ENCODE measurements around the gene SIRPA.
A peak's percentile ranks its signal among the peaks of the same experiment; 100 is the strongest.

Gene SIRPA

GRCh38 chr20:1868856-1869255 lies 26.4 kb upstream of the SIRPA start:
- Histone ChIP-seq H3K27me3 (no peaks in the 10 kb centered on the region), H3K27ac (peak overlapping the region; percentile 80), H3K4me3 (ENCODE audit: low read depth in 1 of 2, low read length in 1 of 2) (no peak overlapping the region), H3K9me3 (no peaks in the 10 kb centered on the region), H3K4me1 (ENCODE audit: control insufficient read depth in 1 of 2, insufficient read depth in 1 of 2, low read depth in 1 of 2, low read length in 1 of 2) (peaks cover 71 to 72% of the 10 kb centered on the region in 2 experiments), H3K36me3 (peaks cover 34% of the 10 kb centered on the region)
- TF ChIP-seq CTCF (IDR thresholded peaks at IDR 0.05) = no peak

DNA sequence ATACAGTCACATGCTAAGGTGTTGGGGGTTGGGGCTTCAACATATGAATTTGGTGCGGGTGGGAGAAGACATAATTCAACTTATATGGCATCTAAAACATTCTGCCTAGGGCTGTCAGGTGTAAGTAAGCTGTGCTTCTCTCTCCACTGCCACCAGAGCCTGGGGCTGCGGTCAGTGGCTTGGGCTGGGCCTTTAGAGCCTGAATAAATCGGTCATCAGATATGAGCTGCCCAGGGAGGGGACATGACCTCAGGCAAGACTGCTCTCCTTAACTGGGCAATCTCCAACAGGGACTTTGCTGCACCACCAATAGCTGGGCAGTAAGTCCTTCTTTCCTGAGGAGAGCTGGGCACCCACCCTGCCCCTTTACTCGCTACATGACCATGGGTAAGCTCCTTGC lies 24.9 kb upstream of the SIRPA start:
- Histone ChIP-seq H3K36me3 (peaks cover 21% of the 10 kb centered on the region), H3K4me1 (ENCODE audit: control insufficient read depth in 1 of 2, insufficient read depth in 1 of 2, low read depth in 1 of 2, low read length in 1 of 2) (peaks cover 85 to 87% of the 10 kb centered on the region in 2 experiments), H3K9me3 (no peaks in the 10 kb centered on the region), H3K27ac (peak overlapping the region; percentile 80), H3K4me3 (ENCODE audit: low read depth in 1 of 2, low read length in 1 of 2) (peak overlapping the region in 1 of 2 experiments; percentile 32), H3K27me3 (no peaks in the 10 kb centered on the region)
- no peak for TF ChIP-seq CTCF (IDR thresholded peaks at IDR 0.05)

DNA sequence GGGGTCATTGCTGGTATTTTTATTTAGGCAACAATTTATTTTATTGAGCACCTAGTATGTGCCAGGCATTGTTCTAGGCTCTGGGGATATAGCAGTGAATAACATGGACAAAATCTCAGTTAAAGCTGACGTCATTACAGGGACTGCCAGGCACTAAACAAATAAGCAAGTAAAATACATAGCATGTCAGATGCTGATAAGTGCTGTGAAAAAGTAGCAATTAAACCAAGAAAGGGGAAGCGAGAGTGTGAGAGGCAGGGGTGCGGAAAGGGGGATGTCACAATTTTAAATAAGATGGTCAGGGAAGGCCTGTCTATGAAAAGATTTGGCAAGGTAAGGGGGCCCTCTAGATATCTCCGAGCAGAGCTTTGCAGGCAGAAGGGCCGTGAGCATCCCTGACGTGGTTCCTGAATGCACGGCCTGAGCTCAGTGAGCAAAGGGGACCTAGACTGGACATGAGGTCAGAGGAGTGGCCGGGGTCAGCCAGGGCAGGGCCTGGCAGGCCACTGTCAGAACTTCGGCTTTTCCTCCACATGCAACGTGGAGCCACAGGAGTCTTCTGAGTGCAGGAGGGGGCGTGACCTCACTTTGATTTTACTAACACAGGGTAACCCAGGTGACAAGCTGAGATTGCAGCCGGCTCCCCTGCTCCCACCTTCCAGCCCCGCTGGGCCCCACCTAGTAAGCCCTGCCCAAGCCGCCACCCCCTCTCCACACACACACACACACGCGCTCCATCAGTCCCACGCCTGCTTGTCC lies 24.2 kb upstream of the SIRPA start:
- TF ChIP-seq CTCF (IDR thresholded peaks at IDR 0.05) = no peak
- Histone ChIP-seq H3K27me3 (no peaks in the 10 kb centered on the region), H3K36me3 (peaks cover 16% of the 10 kb centered on the region), H3K9me3 (no peaks in the 10 kb centered on the region), H3K27ac (peak overlapping the region; percentile 80), H3K4me1 (ENCODE audit: control insufficient read depth in 1 of 2, insufficient read depth in 1 of 2, low read depth in 1 of 2, low read length in 1 of 2) (peaks cover 92 to 93% of the 10 kb centered on the region in 2 experiments), H3K4me3 (ENCODE audit: low read depth in 1 of 2, low read length in 1 of 2) (peak overlapping the region in 1 of 2 experiments; percentile 32)

DNA sequence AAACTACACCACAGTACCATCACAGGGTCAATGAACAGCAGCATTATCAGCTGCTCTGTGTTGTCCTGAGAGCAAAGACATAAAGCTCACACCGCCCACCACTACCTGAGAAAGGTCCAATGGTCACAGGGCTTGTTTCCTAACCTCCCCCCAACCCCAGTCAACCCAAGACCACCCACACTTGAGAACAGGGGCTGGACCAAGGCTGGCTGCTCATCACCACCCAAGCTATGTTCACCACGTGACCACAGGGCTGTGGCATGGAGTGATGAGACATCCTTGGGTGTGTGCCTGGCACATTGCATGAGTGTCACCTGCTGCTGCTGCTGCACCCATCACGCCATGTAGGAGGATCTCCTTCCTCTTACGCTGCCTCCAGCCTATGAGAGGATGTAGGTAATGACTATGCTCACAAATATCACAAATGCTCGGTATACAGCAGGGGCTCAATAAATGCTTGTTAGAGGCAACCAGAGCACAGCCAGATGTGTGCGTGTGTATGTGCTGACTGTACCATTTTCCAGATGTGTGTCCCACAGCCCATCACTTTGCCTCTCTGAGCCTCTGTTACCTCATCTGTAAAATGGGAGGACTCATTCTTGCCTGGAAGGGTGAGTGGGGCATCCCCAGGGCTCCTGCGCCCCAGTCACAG lies 23.3 kb upstream of the SIRPA start:
- H3K27ac ChIP-seq = peak overlapping the region; percentile 80
- no peaks in the 10 kb centered on the region for H3K27me3 ChIP-seq
- H3K36me3 ChIP-seq = peaks cover 8% of the 10 kb centered on the region
- no peak for TF ChIP-seq CTCF (IDR thresholded peaks at IDR 0.05)
- peaks cover 98 to 99% of the 10 kb centered on the region in 2 experiments for H3K4me1 ChIP-seq (ENCODE audit: control insufficient read depth in 1 of 2, insufficient read depth in 1 of 2, low read depth in 1 of 2, low read length in 1 of 2)
- peak overlapping the region in 1 of 2 experiments; percentile 32 for H3K4me3 ChIP-seq (ENCODE audit: low read depth in 1 of 2, low read length in 1 of 2)
- H3K9me3 ChIP-seq = no peaks in the 10 kb centered on the region

- Histone ChIP-seq H3K4me3 (ENCODE audit: low read depth in 1 of 2, low read length in 1 of 2) (no peak overlapping the region), H3K27ac (peak overlapping the region; percentile 80), H3K27me3 (no peaks in the 10 kb centered on the region), H3K4me1 (ENCODE audit: control insufficient read depth in 1 of 2, insufficient read depth in 1 of 2, low read depth in 1 of 2, low read length in 1 of 2) (peaks cover 91 to 93% of the 10 kb centered on the region in 2 experiments), H3K9me3 (no peaks in the 10 kb centered on the region), H3K36me3 (peaks cover 1% of the 10 kb centered on the region)
- TF ChIP-seq CTCF (IDR thresholded peaks at IDR 0.05) = no peak
Measured at GRCh38 chr20:1872459-1873097, 22.6 kb upstream of the SIRPA start.

Data from neutrophil (primary cell).